Tibial nerve (tissue), 4 donors: Measurements from ENCODE around the gene FBXL20. TPM values are rescaled to one million over a fixed set of nuclear protein-coding genes. Genes with fewer than 3 reads are reported as not detected.

Experiments
- DNase-seq, 2 donors: peaks; one replicate each; pipeline ENCODE4 v3.0.0-alpha.2; 2019; ENCODE audit warnings: low spot score in 2 of 2
- H3K27ac ChIP-seq, 4 donors: fragments of 200-600 bp; sonication (generic) in 3 of 4; one replicate each; pipeline ENCODE4 v1.5.1; 2017 to 2019; ENCODE audit warnings: mild to moderate bottlenecking in 1 of 4
- H3K27me3 ChIP-seq, 2 donors: fragments of 200-600 bp; sonication (generic) in 1 of 2; one replicate each; pipeline versions ENCODE4 v1.5.1 to v1.6.0; 2017 to 2019
- H3K36me3 ChIP-seq, 3 donors: fragments of 200-600 bp; sonication (generic); one replicate each; pipeline ENCODE4 v1.5.1; 2018 to 2019
- H3K4me1 ChIP-seq, 4 donors: fragments of 200-600 bp; sonication (generic) in 3 of 4; one replicate each; pipeline ENCODE4 v1.5.1; 2017 to 2019
- H3K4me3 ChIP-seq, 4 donors: fragments of 200-600 bp; sonication (generic) in 3 of 4; one replicate each; pipeline ENCODE4 v1.5.1; 2017 to 2019; ENCODE audit warnings: mild to moderate bottlenecking in 1 of 4, moderate library complexity in 1 of 4
- H3K9me3 ChIP-seq, 4 donors: fragments of 200-600 bp; sonication (generic) in 3 of 4; one replicate each; pipeline ENCODE4 v1.5.1; 2017 to 2019
- CTCF ChIP-seq, 5 experiments: fragments of 200-600 bp in 3 of 5; fragments of 450-650 bp in 2 of 5; sonication (generic) in 3 of 5; IDR thresholded peaks; one replicate each; pipeline ENCODE4 v1.5.1; 2016 to 2019; ENCODE audit warnings: antibody characterized with exemption in 5 of 5, mild to moderate bottlenecking in 3 of 5, moderate library complexity in 2 of 5
- EP300 ChIP-seq, 2 donors: sonication (generic); formaldehyde crosslinking; IDR thresholded peaks; one replicate each; pipeline ENCODE4 v1.6.1; 2017; ENCODE audit warnings: antibody characterized with exemption in 2 of 2, mild to moderate bottlenecking in 1 of 2
- POLR2A ChIP-seq, 2 donors: fragments of 450-650 bp; IDR thresholded peaks; one replicate each; pipeline ENCODE4 v1.6.1; 2017; ENCODE audit warnings: antibody characterized with exemption in 2 of 2, mild to moderate bottlenecking in 2 of 2, moderate library complexity in 2 of 2
- WGBS, 2 donors: methylation state at CpG; one replicate each; pipeline ENCODE4 v1.1.5; 2018; 5-methylcytosine and 5-hydroxymethylcytosine counted together
- total RNA-seq, 4 donors: library from RNA; depleted of rRNA; stranded (reverse); fragments of >200 nt; gene quantifications; one replicate each; pipeline ENCODE4 v1.1.0, GENCODE V29; 2016

Gene FBXL20
- total RNA-seq, 4 donors from 2014 or later = 21.1 to 32.4 (median 30.4) TPM

GRCh38 chr17:39328815-39329214 lies 72.6 kb downstream of the FBXL20 start:
- no peaks in the 10 kb centered on the region for H3K36me3 ChIP-seq
- DNase-seq = no peak
- 53 to 69% methylated on average over 1 of the region's 1 CpG for WGBS, 2 donors
- no peaks in the 10 kb centered on the region for H3K27me3 ChIP-seq
- peaks cover 0 to 5% (median 0%) of the 10 kb centered on the region in 4 donors for H3K4me1 ChIP-seq
- H3K9me3 ChIP-seq = no peaks in the 10 kb centered on the region
- TF ChIP-seq EP300 (IDR thresholded peaks at IDR 0.05) (no peak), POLR2A (IDR thresholded peaks at IDR 0.05) (no peak), CTCF (IDR thresholded peaks at IDR 0.05) (no peak)
- no peak overlapping the region for H3K4me3 ChIP-seq
- no peak overlapping the region for H3K27ac ChIP-seq

GRCh38 chr17:39327109-39327508 lies 74.3 kb downstream of the FBXL20 start:
- no peaks in the 10 kb centered on the region for H3K9me3 ChIP-seq
- H3K27me3 ChIP-seq = no peaks in the 10 kb centered on the region
- no peak overlapping the region for H3K4me3 ChIP-seq
- DNase-seq = no peak
- peaks cover 0 to 5% (median 0%) of the 10 kb centered on the region in 4 donors for H3K4me1 ChIP-seq
- 75 to 90% methylated on average over 4 of the region's 4 CpGs for WGBS, 2 donors
- H3K36me3 ChIP-seq = no peaks in the 10 kb centered on the region
- no peak overlapping the region for H3K27ac ChIP-seq
- TF ChIP-seq EP300 (IDR thresholded peaks at IDR 0.05) (no peak), POLR2A (IDR thresholded peaks at IDR 0.05) (no peak)

DNA sequence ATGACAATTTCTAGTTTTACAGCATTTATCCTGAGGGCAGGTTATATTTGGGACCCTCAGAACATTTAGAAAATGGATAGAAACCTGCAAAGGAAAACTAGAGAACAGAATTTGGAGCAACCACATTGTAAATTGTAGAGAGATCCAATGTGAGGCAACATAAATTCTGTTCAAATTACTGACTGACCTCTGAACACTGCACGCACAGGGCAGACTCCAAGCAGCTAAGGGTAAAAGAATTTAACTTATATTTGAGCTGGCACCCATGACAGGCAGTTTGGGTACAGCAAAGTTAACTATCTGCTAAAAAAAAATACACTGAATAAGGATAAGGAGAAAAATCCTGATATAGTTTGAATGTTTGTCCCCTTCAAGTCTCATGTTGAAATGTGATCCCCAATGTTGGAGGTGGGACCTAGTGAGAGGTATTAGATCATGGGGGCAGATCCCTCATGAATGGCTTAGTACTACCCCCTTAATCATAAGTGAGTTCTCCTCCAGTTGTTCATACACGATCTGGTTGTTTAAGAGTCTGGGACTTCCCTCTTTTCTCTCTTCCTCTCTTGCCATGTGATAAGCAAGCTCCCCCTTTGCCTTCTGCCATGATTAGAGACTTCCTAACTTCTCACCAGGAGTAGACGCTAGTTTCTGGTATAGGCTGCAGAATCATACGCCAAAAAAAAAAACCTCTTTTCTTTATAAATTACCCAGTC lies 75.7 kb downstream of the FBXL20 start:
- H3K36me3 ChIP-seq = no peaks in the 10 kb centered on the region
- no peaks in the 10 kb centered on the region for H3K9me3 ChIP-seq
- WGBS, 2 donors = 72 to 73% methylated on average over 4 of the region's 4 CpGs
- H3K4me3 ChIP-seq = no peak overlapping the region
- TF ChIP-seq POLR2A (IDR thresholded peaks at IDR 0.05) = no peak
- TF ChIP-seq EP300 (IDR thresholded peaks at IDR 0.05) = peak in 1 of 2 donors; percentile 15
- H3K27ac ChIP-seq = no peak overlapping the region
- no peaks in the 10 kb centered on the region for H3K27me3 ChIP-seq
- no peak for DNase-seq
- no peaks in the 10 kb centered on the region for H3K4me1 ChIP-seq

GRCh38 chr17:39318636-39319035 lies 82.8 kb downstream of the FBXL20 start:
- Histone ChIP-seq H3K4me1 (no peaks in the 10 kb centered on the region), H3K36me3 (no peaks in the 10 kb centered on the region), H3K4me3 (no peak overlapping the region), H3K9me3 (no peaks in the 10 kb centered on the region), H3K27ac (no peak overlapping the region), H3K27me3 (no peaks in the 10 kb centered on the region)
- DNase-seq = no peak
- TF ChIP-seq POLR2A (IDR thresholded peaks at IDR 0.05) = no peak
- TF ChIP-seq CTCF (IDR thresholded peaks at IDR 0.05) = no peak
- TF ChIP-seq EP300 (IDR thresholded peaks at IDR 0.05) = no peak
- 86 to 90% methylated on average over 8 of the region's 8 CpGs for WGBS, 2 donors

DNA sequence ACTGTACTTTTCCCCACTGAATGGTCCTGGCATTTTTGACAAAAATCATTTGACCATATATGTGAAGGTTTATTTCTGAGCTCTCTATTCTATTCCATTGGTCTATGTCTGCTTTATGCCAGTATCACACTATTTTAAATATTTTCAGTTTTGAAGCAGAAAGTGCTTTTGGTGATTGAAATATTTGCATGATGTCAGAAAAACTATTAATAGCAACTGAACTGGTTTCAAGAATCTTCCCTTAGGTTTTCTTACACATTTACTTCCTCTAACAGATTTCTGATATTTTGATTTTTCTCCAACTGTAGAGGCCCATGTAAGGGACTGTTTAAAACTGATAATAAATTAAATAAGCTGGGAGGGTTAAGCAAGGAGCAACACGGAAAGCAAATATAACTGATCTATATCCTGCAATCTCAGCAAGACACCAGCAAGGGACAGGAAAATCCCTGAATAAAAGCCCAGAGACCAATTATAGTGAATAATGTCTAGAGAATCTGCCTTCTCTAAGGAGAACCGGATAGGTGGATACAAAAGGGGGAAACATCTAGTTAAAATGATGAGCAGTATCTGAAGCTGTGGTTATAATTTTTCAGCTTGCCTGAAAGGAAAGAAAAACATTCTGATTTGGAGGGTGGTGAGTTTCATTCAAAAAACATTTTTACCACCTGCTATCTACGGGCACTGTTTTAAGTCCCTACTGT lies 94.8 kb downstream of the FBXL20 start:
- 41 to 50% methylated on average over 3 of the region's 3 CpGs for WGBS, 2 donors
- no peak for TF ChIP-seq CTCF (IDR thresholded peaks at IDR 0.05)
- no peak for TF ChIP-seq POLR2A (IDR thresholded peaks at IDR 0.05)
- TF ChIP-seq EP300 (IDR thresholded peaks at IDR 0.05) = no peak
- Histone ChIP-seq H3K27me3 (no peaks in the 10 kb centered on the region), H3K4me1 (peaks cover 0 to 17% (median 0%) of the 10 kb centered on the region in 4 donors), H3K9me3 (no peaks in the 10 kb centered on the region), H3K4me3 (no peak overlapping the region), H3K36me3 (peaks cover 0 to 25% (median 0%) of the 10 kb centered on the region in 3 donors), H3K27ac (peak overlapping the region in 1 of 4 donors; percentile 24)
- DNase-seq = no peak

GRCh38 chr17:39305978-39306377 lies 95.4 kb downstream of the FBXL20 start:
- peak overlapping the region in 1 of 4 donors; percentile 24 for H3K27ac ChIP-seq

More at GRCh38 chr17:39305978-39306377, 95.4 kb downstream of the FBXL20 start:
- DNase-seq = no peak
- peaks cover 0 to 17% (median 0%) of the 10 kb centered on the region in 4 donors for H3K4me1 ChIP-seq
- H3K4me3 ChIP-seq = no peak overlapping the region
- no peaks in the 10 kb centered on the region for H3K9me3 ChIP-seq
- H3K27me3 ChIP-seq = no peaks in the 10 kb centered on the region
- WGBS, 2 donors = 38 to 63% methylated on average over 7 of the region's 7 CpGs
- TF ChIP-seq POLR2A (IDR thresholded peaks at IDR 0.05) = no peak
- H3K36me3 ChIP-seq = peaks cover 0 to 29% (median 0%) of the 10 kb centered on the region in 3 donors
